GM12872 (cell line): ENCODE measurements around the gene APOO.

ENCODE experiments used
- CTCF ChIP-seq: IDR thresholded peaks from 3 replicates; pipeline ENCODE4 v1.5.1; 2011; ENCODE audit warnings: low read depth, mild to moderate bottlenecking, low read length, moderate library complexity; ENCODE audit not compliant: insufficient read depth

Gene APOO

GRCh38 chrX:23840674-23841073 is 67.1 kb downstream of the APOO start:
- TF ChIP-seq CTCF = no peak

DNA sequence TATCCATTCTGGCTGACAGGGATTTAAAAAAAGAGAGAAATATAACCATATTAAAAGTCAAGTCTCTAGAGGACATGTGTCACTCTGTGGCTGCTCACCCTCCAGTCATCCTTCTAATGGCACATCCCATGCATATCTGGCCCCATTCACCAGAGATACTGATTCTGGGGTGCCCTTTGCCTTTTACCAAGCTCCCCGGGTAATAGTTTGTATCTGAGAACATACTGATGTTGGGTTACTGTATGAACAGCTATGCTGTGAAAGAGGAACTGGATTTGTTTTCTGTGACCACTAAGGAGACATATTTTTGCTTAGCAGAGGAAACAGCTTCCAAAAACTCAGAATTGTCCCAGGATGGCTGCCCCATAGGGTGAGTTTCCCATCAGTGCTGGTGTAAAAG is 68.8 kb downstream of the APOO start:
- TF ChIP-seq CTCF = no peak

- TF ChIP-seq CTCF = no peak
Observed at GRCh38 chrX:23832721-23833120, 75.0 kb downstream of the APOO start.

DNA sequence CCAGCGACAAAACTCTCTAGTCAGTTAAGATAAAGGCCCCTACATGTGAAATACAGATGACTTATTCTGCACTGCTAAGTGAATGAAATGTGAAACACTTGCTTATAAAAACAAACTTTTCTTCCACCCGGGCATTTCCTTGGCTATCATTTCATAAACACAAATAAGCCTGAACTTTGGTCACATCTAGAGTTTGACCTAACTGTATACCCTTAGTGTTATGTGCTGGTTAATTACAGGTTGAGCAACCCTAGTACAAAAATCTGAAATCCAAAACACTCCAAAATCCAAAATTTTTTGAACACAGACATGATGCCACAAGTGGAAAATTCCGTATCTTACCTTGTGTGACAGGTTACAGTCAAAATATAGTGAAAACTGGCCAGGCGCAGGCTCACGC is 78.9 kb downstream of the APOO start:
- no peak for TF ChIP-seq CTCF

DNA sequence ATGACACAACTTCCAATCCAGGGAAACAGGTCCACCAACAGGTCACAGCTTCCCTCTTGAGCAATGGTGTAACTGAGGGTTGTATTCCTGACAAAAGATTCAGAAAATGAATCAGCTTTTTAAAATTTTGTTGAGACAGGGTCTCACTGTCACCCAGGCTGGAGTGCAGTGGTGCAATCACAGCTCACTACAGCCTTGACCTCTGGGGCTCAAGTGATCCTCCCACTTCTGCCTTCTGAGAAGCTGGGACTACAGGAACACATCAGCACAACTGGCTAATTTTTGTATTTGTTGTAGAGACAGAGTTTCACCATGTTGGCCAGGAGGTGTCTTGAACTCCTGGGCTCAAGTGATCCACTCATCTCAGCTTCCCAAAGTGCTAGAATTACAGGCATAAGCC is 81.1 kb downstream of the APOO start:
- TF ChIP-seq CTCF = no peak

- TF ChIP-seq CTCF = no peak
Observed at GRCh38 chrX:23826216-23826615, 81.5 kb downstream of the APOO start.

- no peak for TF ChIP-seq CTCF
Observed at GRCh38 chrX:23825675-23826074, 82.1 kb downstream of the APOO start.

- no peak for TF ChIP-seq CTCF
Observed at GRCh38 chrX:23822841-23823240, 84.9 kb downstream of the APOO start.
